Measurements from ENCODE around the gene AARS1.
"Not testable (repeated sequence)": the region's sequence is repeated elsewhere in the genome, so short reads cannot be mapped to it uniquely, and the experiment has no call there.

AARS1 gene

GRCh38 chr16:70304892-70305448 lies 15.7 kb upstream of the AARS1 start:
- no peak for FAIRE-seq
- TF ChIP-seq POU2F2 (IDR thresholded peaks at IDR 0.05; ENCODE audit: low read depth, low read length) (no peak), TAF1 (IDR thresholded peaks at IDR 0.05; ENCODE audit: low read depth, low read length) (no peak), POLR2AphosphoS5 (IDR thresholded peaks at IDR 0.05; ENCODE audit: low read depth, low read length) (no peak), POLR2A (IDR thresholded peaks at IDR 0.05; ENCODE audit: low read depth, low read length) (no peak), PAX5 (IDR thresholded peaks at IDR 0.05; ENCODE audit: insufficient read depth, low read length, severe bottlenecking) (no peak), SPI1 (IDR thresholded peaks at IDR 0.05; ENCODE audit: low read depth, low read length) (no peak)

GRCh38 chr16:70302745-70303144 lies 13.4 kb upstream of the AARS1 start:
- TF ChIP-seq TAF1 (IDR thresholded peaks at IDR 0.05; ENCODE audit: low read depth, low read length) (no peak), POLR2A (IDR thresholded peaks at IDR 0.05; ENCODE audit: low read depth, low read length) (no peak), POLR2AphosphoS5 (IDR thresholded peaks at IDR 0.05; ENCODE audit: low read depth, low read length) (no peak), SPI1 (IDR thresholded peaks at IDR 0.05; ENCODE audit: low read depth, low read length) (no peak), POU2F2 (IDR thresholded peaks at IDR 0.05; ENCODE audit: low read depth, low read length) (no peak), PAX5 (IDR thresholded peaks at IDR 0.05; ENCODE audit: insufficient read depth, low read length, severe bottlenecking) (no peak)
- no peak for DNase-seq (ENCODE audit: insufficient read length, low spot score)
- FAIRE-seq, result no peak

More at GRCh38 chr16:70304892-70305448, 15.7 kb upstream of the AARS1 start:
- no peak for DNase-seq (ENCODE audit: insufficient read length, low spot score)

DNA sequence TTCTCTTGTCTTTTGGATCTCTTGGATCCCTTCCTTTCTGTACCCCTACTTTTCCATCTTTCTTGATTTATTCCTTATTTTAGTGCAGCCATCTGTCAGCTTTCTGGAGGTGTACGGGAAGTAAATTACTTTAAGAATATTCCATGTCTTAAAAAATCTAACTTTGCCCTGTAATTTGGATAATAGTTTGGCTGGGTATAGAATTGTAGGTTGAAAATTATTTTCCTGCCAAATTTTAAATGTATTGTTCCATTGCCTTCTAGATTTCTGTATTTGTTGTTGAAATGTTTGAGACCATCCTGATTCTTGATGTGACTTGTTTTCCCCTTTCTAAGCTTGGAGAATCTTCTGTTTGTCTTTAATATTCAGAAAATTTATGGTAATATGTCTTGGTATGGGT lies 11.8 kb upstream of the AARS1 start:
- FAIRE-seq (no peak), DNase-seq (ENCODE audit: insufficient read length, low spot score) (no peak)
- TF ChIP-seq TAF1 (IDR thresholded peaks at IDR 0.05; ENCODE audit: low read depth, low read length) (no peak), SPI1 (IDR thresholded peaks at IDR 0.05; ENCODE audit: low read depth, low read length) (no peak), POLR2A (IDR thresholded peaks at IDR 0.05; ENCODE audit: low read depth, low read length) (no peak), POLR2AphosphoS5 (IDR thresholded peaks at IDR 0.05; ENCODE audit: low read depth, low read length) (no peak), PAX5 (IDR thresholded peaks at IDR 0.05; ENCODE audit: insufficient read depth, low read length, severe bottlenecking) (no peak), POU2F2 (IDR thresholded peaks at IDR 0.05; ENCODE audit: low read depth, low read length) (no peak)

DNA sequence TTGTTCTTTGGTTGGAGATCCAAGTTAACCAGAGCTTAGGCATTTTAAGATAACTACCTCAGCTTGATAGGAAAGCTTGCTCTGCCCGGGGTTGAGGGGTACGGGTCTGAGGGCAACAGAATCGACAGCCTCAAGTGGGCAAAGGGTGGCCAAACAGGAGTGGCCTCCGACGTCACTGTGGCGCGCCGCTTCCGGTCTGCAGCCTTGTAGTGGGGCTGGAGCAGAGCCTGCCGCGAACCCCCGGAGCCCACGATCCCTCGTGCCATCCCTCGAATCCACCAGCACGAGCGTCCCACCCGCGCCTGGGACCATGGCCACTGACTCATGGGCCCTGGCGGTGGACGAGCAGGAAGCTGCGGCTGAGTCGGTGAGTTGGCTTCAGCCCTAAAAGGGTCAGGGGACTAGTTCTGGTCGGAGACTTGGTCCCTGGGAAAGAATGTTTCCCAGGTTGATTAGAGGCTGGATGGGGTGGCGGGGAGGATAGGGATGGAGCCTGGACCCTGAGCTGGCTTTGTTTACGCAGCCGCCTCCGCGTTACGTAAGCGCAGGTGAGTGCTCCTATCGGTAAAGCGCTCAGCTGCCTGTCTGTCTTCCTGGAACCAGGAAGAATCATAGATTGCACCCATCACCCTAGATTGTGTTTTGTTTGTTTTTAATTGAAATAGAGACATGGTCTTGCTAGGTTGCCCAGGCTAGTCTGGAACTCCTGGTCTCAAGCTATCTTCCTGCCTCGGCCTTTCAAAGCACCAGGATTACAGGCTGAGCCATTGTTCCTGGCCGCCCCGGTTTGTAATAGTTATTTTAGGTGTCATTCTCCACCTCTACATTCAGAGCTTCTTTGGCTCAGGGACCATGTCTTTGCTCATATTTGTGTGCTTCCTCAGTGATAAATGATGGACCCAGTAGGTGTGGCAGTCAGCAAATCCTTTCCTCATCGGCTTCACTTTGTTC lies 10.0 kb upstream of the AARS1 start, which contains the start of gene DDX19B:
Gene DDX19B, plus strand, starts transcription at position 199 of the 951 bp plus-strand sequence. Its CDS starts 112 bp downstream, at position 311.
- peak; percentile 88 for TF ChIP-seq TAF1 (IDR thresholded peaks at IDR 0.05; ENCODE audit: low read depth, low read length)
- peak; percentile 81 for TF ChIP-seq POU2F2 (IDR thresholded peaks at IDR 0.05; ENCODE audit: low read depth, low read length)
- TF ChIP-seq PAX5 (IDR thresholded peaks at IDR 0.05; ENCODE audit: insufficient read depth, low read length, severe bottlenecking), result no peak
- no peak for TF ChIP-seq SPI1 (IDR thresholded peaks at IDR 0.05; ENCODE audit: low read depth, low read length)
- TF ChIP-seq POLR2A (IDR thresholded peaks at IDR 0.05; ENCODE audit: low read depth, low read length), result peak; percentile 92
- TF ChIP-seq POLR2AphosphoS5 (IDR thresholded peaks at IDR 0.05; ENCODE audit: low read depth, low read length), result peak; percentile 92
- DNase-seq (ENCODE audit: insufficient read length, low spot score) (peak; percentile 59), FAIRE-seq (peak; percentile 95)

GRCh38 chr16:70295634-70296033 lies 6.3 kb upstream of the AARS1 start:
- TF ChIP-seq POU2F2 (IDR thresholded peaks at IDR 0.05; ENCODE audit: low read depth, low read length), result no peak
- TF ChIP-seq PAX5 (IDR thresholded peaks at IDR 0.05; ENCODE audit: insufficient read depth, low read length, severe bottlenecking), result no peak
- no peak for TF ChIP-seq POLR2A (IDR thresholded peaks at IDR 0.05; ENCODE audit: low read depth, low read length)
- no peak for TF ChIP-seq POLR2AphosphoS5 (IDR thresholded peaks at IDR 0.05; ENCODE audit: low read depth, low read length)
- no peak for TF ChIP-seq SPI1 (IDR thresholded peaks at IDR 0.05; ENCODE audit: low read depth, low read length)
- no peak for TF ChIP-seq TAF1 (IDR thresholded peaks at IDR 0.05; ENCODE audit: low read depth, low read length)
- DNase-seq (ENCODE audit: insufficient read length, low spot score) (no peak), FAIRE-seq (no peak)

- no peak for FAIRE-seq
- no peak for DNase-seq (ENCODE audit: insufficient read length, low spot score)
- TF ChIP-seq POU2F2 (IDR thresholded peaks at IDR 0.05; ENCODE audit: low read depth, low read length), result no peak
- TF ChIP-seq TAF1 (IDR thresholded peaks at IDR 0.05; ENCODE audit: low read depth, low read length), result no peak
- TF ChIP-seq POLR2AphosphoS5 (IDR thresholded peaks at IDR 0.05; ENCODE audit: low read depth, low read length), result no peak
These were observed 5.2 kb upstream of the AARS1 start for GRCh38 chr16:70294385-70295025.

DNA sequence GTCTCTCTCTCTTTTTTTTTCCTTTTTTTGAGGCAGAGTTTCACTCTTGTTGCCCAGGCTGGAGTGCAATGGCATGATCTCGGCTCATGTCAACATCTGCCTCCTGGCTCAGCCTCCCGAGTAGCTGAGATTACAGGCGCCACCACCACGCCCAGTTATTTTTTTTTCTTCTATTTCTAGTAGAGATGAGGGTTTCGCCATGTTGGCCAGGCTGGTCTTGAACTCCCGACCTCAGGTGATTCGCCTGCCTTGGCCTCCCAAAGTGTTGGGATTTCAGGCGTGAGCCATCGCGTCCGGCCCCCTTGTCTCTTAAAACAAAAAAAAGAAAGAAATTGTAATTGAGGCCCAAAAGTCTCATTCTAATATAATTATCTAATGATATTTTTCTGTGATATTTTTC lies 2.8 kb upstream of the AARS1 start:
- not testable (repeated sequence) for FAIRE-seq; DNase-seq (ENCODE audit: insufficient read length, low spot score)

DNA sequence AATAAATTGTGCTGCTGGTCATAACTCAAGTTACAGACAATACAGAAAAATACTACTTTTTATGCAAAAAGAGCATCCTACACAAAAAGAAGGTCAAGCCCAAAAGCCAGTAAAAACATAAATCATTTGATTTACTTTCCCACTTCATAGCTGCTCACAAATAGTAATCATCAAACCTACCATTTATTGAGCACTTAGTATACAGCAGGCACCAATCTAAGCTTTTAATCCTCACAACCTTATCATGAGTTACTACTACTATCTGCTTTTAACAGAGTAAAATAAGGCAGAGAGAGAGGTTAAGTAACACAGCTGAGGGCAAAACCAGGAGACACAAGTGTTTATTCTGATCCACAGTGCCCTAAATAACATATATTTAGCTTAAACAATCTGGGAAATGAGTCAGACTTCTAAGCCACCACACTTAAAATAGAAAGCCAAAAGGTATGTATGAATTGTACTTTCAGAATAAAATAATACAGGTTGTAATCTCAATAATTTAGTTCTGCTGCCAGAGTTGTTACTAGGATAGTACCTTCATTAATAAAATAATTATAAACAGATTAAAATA lies 1.7 kb upstream of the AARS1 start:
- FAIRE-seq (no peak), DNase-seq (ENCODE audit: insufficient read length, low spot score) (no peak)
- no peak for TF ChIP-seq PAX5 (IDR thresholded peaks at IDR 0.05; ENCODE audit: insufficient read depth, low read length, severe bottlenecking)
- TF ChIP-seq SPI1 (IDR thresholded peaks at IDR 0.05; ENCODE audit: low read depth, low read length), result no peak
- TF ChIP-seq POLR2AphosphoS5 (IDR thresholded peaks at IDR 0.05; ENCODE audit: low read depth, low read length), result no peak
- no peak for TF ChIP-seq TAF1 (IDR thresholded peaks at IDR 0.05; ENCODE audit: low read depth, low read length)
- no peak for TF ChIP-seq POU2F2 (IDR thresholded peaks at IDR 0.05; ENCODE audit: low read depth, low read length)
- TF ChIP-seq POLR2A (IDR thresholded peaks at IDR 0.05; ENCODE audit: low read depth, low read length), result no peak

GRCh38 chr16:70287304-70287971 lies 1.9 kb downstream of the AARS1 start:
- not testable (repeated sequence) for FAIRE-seq; DNase-seq (ENCODE audit: insufficient read length, low spot score)

All from GM12891 (cell line).